Stimulated activated CD8-positive, alpha-beta memory T cell treated with anti-CD3 and anti-CD28 coated beads, Interleukin-7, amount 100 ng/mL, for 24 hours (primary cell): ENCODE measurements around the gene PCSK6.

ENCODE experiments used
- DNase-seq: peaks from one replicate; pipeline ENCODE4 v3.0.0-alpha.2; 2020; ENCODE audit warnings: low read depth

Gene PCSK6

DNA sequence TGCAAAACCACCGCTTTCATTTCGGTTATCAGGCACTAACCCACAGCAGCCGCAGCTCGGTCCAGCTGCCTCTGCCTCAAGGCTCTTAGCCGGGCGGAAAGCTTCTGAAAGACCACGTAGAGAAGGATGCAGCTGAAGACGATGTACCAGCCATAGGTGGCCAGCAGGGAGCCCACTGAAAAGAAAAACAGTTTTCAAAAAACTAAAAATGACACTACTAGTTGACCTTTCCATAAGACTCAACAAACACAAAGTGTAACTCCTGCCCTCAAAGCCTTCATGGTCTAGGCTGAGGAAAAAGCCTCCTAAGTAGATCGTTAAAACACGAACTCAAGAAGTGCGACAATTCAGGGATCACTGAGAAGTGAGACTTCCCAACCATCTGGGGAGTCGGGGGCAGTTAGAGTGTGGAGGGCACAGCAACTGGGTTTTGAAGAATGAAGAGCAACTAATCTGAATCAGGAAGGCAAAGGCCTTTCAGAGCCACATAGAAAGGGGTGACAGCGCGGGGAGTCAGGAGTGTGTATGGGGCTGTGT, 212.9 kb downstream of the PCSK6 start:
- no peak for DNase-seq

- DNase-seq, result no peak
These were observed 214.5 kb downstream of the PCSK6 start for GRCh38 chr15:101275018-101275417.

GRCh38 chr15:101273534-101273933, 216.0 kb downstream of the PCSK6 start:
- DNase-seq, result no peak

DNA sequence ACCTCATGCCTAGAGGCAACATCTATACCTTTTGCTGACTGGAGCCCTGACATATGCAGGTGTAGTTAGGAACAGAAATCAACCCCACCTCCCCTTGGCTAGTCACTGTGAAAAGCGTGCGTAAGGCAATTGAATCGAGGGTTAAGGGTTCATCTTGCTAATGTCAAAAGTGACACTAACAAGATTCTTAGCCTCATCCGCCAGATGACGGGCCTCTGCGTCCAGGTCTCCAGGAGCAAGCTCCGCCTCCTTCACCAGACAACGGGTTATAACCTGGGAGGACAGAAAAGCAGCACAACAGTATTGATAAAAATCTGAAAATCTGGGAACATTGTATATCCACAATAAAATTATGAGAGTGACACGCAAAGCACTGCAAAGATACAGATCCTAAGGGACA, 216.9 kb downstream of the PCSK6 start:
- no peak for DNase-seq

- DNase-seq, result no peak
These were observed 219.9 kb downstream of the PCSK6 start for GRCh38 chr15:101269479-101270223.

- no peak for DNase-seq
These were observed 222.0 kb downstream of the PCSK6 start for GRCh38 chr15:101267320-101268104.

DNA sequence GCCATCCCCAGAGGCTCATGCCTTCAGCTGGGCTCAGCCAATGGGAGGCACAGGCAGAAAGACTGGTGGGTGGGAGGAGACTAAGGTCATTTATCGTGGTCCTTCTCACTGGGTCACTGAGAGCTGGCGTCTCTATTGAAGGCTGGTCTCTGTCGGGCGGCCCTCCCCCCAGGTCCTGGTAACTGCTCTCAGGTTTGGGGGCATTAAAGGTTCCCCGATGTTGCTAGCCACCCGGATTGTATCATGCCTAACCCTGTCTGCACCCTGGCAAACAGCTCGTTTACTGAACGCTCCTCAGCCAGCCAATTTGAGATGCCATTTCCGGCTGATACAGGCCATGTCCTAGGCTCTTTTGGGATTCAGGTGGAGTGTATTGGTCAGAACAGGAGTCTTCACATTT, 222.7 kb downstream of the PCSK6 start:
- no peak for DNase-seq

GRCh38 chr15:101266034-101266433, 223.5 kb downstream of the PCSK6 start:
- no peak for DNase-seq

GRCh38 chr15:101264911-101265641, 224.4 kb downstream of the PCSK6 start:
- DNase-seq, result no peak

DNA sequence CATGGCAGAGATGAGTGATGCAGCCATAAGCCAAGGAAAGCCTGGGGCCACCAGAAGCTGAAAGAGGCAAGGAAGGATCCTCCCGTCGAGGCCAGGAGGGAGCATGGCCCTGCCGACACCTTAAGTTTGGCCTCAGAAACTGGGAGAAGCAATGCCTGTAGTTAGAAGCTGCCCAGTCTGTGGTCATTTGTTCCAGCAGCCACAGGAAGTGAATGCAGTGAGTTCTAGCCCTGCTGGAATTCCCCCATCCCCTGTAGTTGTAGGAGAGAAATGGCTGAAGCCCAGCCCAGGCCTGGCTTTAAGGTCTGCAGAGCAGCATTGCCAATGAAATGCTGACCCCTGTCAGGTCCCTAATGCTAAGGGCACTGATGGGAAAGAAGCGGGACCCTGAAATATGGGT, 225.5 kb downstream of the PCSK6 start:
- no peak for DNase-seq

GRCh38 chr15:101262551-101262950, 227.0 kb downstream of the PCSK6 start:
- no peak for DNase-seq

DNA sequence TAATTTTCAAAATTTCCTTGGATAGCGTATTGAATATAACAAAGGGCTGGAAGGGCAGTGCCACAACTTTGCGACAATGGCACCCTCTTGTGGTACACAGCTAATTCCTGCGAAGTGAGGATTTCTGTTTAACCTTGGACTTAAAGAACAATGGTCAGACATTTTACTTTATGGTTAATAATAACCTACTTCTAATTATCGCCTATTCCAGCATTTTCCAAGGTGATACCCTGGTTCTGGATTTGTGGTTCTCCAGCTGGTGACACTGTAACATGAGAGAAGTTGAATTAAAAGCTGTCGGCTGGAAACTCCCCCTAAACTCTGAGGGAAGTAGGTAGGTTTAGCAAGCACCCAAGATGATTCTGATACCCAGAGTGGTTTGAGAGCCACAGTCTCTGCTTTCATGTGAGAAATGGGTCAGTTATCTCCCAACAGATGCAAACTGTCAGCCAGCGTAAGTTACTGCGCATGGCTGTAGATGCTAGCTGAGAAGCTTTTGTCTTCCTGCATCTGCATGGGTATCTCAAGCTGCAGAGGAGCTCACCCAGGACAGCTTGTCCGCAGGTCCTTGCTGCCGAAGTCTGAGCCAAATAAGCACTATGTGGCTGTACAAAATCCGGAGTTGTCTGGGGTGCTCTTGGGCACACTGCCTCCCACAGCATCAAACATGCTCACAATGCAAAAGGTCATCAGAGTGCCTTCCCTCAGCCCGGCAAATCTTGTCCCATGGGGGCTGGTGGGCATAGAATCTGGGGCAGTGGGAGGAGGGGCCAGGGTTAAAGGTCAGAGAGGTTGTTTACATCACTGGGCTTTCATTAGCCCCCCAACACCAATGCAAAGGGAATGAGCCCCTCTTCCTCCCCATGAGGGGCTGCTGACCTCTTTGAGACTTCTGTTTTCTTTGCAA, 231.0 kb downstream of the PCSK6 start:
- DNase-seq, result no peak

GRCh38 chr15:101256757-101257156, 232.8 kb downstream of the PCSK6 start:
- DNase-seq, result no peak

DNA sequence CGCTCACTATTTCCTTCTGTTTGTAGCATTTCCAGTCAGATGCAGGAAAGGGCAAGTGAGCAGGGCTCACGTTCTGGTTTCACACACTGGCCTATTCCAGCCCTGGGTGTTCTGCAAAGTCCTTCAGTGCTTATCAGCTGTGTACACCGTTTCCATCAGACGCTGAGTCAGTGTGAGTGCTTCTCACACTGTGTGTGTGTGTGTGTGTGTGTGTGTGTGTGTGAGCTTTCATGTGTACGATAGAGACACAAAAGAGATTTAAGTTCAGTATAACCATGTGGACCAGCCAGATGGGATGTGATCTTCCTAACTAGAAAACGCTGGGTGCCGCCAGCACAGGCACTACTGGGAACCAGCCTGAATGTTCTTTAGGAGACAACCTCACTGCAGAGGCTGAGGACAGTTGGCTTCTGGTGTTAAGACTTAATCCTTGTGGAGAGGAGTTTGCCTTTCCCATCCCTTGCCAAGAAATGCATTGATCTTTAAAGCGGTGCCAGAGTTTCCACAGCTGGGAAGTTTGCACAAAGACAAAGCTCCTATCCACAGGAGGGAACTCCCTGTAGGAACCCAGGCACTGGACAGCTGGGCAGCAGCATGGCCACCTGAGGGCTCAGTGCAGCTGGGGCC, 233.8 kb downstream of the PCSK6 start:
- no peak for DNase-seq

GRCh38 chr15:101255051-101255395, 234.5 kb downstream of the PCSK6 start:
- no peak for DNase-seq

GRCh38 chr15:101254157-101255050, 235.1 kb downstream of the PCSK6 start:
- DNase-seq, result no peak
